ELF-1 (cell line): ENCODE data around the gene DCST2.
A peak's percentile ranks its signal among the peaks of the same experiment; 100 is the strongest.
"Not testable (repeated sequence)": the region's sequence is repeated elsewhere in the genome, so short reads cannot be mapped to it uniquely, and the experiment has no call there.

Experiments
- DNase-seq: peaks from one replicate; pipeline ENCODE4 v3.0.0-alpha.2; 2016; ENCODE audit warnings: low read depth, low spot score

Gene DCST2

GRCh38 chr1:154998818-154999570, 34.6 kb downstream of the DCST2 start:
- DNase-seq, result peak; percentile 94

- no peak for DNase-seq
These were observed 35.3 kb downstream of the DCST2 start for GRCh38 chr1:154998201-154998780.

- no peak for DNase-seq
These were observed 36.4 kb downstream of the DCST2 start for GRCh38 chr1:154996966-154997701.

- not testable (repeated sequence) for DNase-seq
These were observed 38.1 kb downstream of the DCST2 start for GRCh38 chr1:154995301-154995983.

- no peak for DNase-seq
These were observed 39.0 kb downstream of the DCST2 start for GRCh38 chr1:154994591-154994990.

GRCh38 chr1:154994269-154994587, 39.4 kb downstream of the DCST2 start:
- DNase-seq, result no peak

GRCh38 chr1:154993572-154994268, 39.9 kb downstream of the DCST2 start, which contains the start of gene LENEP:
Gene LENEP, plus strand, starts transcription at chr1:154993586. Its CDS starts 22 bp downstream, at chr1:154993608.
- no peak for DNase-seq

GRCh38 chr1:154992721-154993571, 40.6 kb downstream of the DCST2 start:
- DNase-seq, result peak; percentile 52

- DNase-seq, result no peak
These were observed 43.3 kb downstream of the DCST2 start for GRCh38 chr1:154990276-154990675.

- DNase-seq, result no peak
These were observed 44.3 kb downstream of the DCST2 start for GRCh38 chr1:154989195-154989860.

GRCh38 chr1:154988058-154988954, 45.3 kb downstream of the DCST2 start:
- DNase-seq, result no peak

- no peak for DNase-seq
These were observed 46.3 kb downstream of the DCST2 start for GRCh38 chr1:154987326-154987725.

- not testable (repeated sequence) for DNase-seq
These were observed 46.8 kb downstream of the DCST2 start for GRCh38 chr1:154986736-154987135.

GRCh38 chr1:154983776-154984466, 49.7 kb downstream of the DCST2 start:
- DNase-seq, result peak; percentile 30

GRCh38 chr1:154982897-154983648, 50.5 kb downstream of the DCST2 start, which contains the start of gene FLAD1:
Gene FLAD1, plus strand, starts transcription at chr1:154983344. Its CDS starts 351 bp downstream, at chr1:154983695.
- DNase-seq, result peak; percentile 100

GRCh38 chr1:154982341-154982740, 51.2 kb downstream of the DCST2 start:
- peak; percentile 58 for DNase-seq

GRCh38 chr1:154978360-154978759, 55.2 kb downstream of the DCST2 start:
- no peak for DNase-seq
